Stomach smooth muscle (tissue), 2 donors: Measurements from ENCODE around the gene DPYSL3.

Experiments used
- H3K27ac ChIP-seq: one replicate; pipeline ENCODE4 v1.7.0; 2013; ENCODE audit warnings: mild to moderate bottlenecking, low read length, inconsistent platforms
- H3K27me3 ChIP-seq, 2 donors: one replicate each; pipeline ENCODE4 v1.7.0; 2013; ENCODE audit warnings: low read length in 2 of 2; ENCODE audit not compliant: insufficient read depth in 2 of 2, control insufficient read depth in 1 of 2
- H3K36me3 ChIP-seq, 2 donors: one replicate each; pipeline ENCODE4 v1.7.0; 2013; ENCODE audit warnings: low read length in 2 of 2; ENCODE audit not compliant: control insufficient read depth in 2 of 2, insufficient read depth in 2 of 2
- H3K4me1 ChIP-seq: one replicate; pipeline ENCODE4 v1.7.0; 2013; ENCODE audit warnings: low read length; ENCODE audit not compliant: control insufficient read depth, insufficient read depth
- H3K4me3 ChIP-seq, 2 donors: one replicate each; pipeline ENCODE4 v1.7.0; 2013; ENCODE audit warnings: low read length in 2 of 2
- H3K9ac ChIP-seq, 2 donors: one replicate each; pipeline ENCODE4 v1.7.0; 2013; ENCODE audit warnings: low read length in 2 of 2, mild to moderate bottlenecking in 1 of 2
- H3K9me3 ChIP-seq, 2 donors: one replicate each; pipeline ENCODE4 v1.7.0; 2013; ENCODE audit warnings: low read length in 2 of 2; ENCODE audit not compliant: control insufficient read depth in 2 of 2
- donor health status: healthy.
- donor health status: Pancreatic carcinoma.

DPYSL3 gene

DNA sequence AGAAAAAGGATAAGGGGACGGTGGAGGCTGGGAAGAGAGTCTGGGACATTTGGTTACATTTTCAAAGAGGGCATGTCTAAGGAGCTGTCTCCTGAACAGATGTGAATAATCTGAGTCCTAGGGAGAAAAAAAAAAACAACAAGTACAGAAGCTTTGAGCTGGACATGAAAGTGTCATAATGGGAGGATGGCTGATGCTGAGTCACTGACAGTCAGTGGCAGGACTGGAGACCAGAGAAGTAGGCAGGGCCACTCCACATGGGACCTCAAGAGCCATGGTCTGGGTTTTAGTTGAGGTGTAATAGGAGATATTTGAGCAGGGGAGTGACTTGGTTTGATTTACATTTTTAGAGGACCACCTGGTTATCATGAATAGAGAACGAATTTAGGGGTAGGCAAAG lies 70.6 kb downstream of the DPYSL3 start:
- peaks cover 24% of the 10 kb centered on the region for H3K4me1 ChIP-seq
- H3K27me3 ChIP-seq: no peaks in the 10 kb centered on the region
- H3K9me3 ChIP-seq: no peaks in the 10 kb centered on the region
- peaks cover 2% of the 10 kb centered on the region in 2 donors for H3K36me3 ChIP-seq
- no peak overlapping the region for H3K27ac ChIP-seq
- H3K4me3 ChIP-seq: no peak overlapping the region
- no peak overlapping the region for H3K9ac ChIP-seq

DNA sequence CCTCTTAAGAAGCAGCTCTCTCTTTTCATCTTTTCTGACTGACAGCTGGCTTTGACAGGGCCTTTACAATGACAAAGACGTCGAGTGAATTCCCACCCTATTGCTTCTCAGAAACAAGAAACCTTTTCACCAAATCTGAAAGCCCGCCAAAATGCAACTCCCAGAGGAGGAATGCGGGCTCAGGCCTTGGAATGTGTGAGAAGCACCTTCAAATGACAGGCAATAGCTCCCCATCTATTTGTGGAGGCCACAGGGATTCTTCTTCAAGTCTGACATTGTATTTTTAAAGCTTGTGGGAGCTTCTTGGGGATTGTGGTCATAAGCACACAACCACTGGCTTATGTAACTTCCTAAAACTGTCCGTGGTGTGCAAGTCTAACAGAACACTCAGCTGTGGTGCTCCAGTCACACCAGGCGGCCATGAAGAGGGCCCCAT lies 72.7 kb downstream of the DPYSL3 start:
- Histone ChIP-seq H3K9ac (no peak overlapping the region), H3K9me3 (no peaks in the 10 kb centered on the region), H3K36me3 (peaks cover 2 to 5% of the 10 kb centered on the region in 2 donors), H3K27me3 (no peaks in the 10 kb centered on the region), H3K4me1 (peaks cover 28% of the 10 kb centered on the region), H3K27ac (peak overlapping the region; percentile 2), H3K4me3 (no peak overlapping the region)

DNA sequence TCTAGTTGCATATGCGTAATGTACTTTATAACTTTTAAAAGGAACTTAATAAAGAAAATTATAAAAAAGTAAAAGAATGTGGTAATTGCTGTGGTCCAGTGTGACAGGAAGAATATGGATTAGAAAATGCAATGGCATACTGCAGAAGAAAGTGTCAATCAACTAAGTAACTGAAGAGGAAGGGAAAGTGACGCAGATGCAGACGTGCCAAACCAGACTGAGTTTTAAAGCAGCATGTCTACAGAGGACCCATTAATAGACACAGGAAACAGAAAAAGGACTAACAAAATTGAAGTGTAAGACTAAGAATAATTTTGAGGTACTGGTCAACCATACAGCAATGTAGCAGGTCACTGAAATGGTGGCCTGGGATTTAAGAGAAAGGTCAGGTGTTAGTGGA lies 73.3 kb downstream of the DPYSL3 start:
- H3K27ac ChIP-seq: peak overlapping the region; percentile 2
- peaks cover 31% of the 10 kb centered on the region for H3K4me1 ChIP-seq
- H3K9me3 ChIP-seq: no peaks in the 10 kb centered on the region
- no peak overlapping the region for H3K4me3 ChIP-seq
- H3K27me3 ChIP-seq: no peaks in the 10 kb centered on the region
- no peak overlapping the region for H3K9ac ChIP-seq
- peaks cover 2 to 7% of the 10 kb centered on the region in 2 donors for H3K36me3 ChIP-seq

DNA sequence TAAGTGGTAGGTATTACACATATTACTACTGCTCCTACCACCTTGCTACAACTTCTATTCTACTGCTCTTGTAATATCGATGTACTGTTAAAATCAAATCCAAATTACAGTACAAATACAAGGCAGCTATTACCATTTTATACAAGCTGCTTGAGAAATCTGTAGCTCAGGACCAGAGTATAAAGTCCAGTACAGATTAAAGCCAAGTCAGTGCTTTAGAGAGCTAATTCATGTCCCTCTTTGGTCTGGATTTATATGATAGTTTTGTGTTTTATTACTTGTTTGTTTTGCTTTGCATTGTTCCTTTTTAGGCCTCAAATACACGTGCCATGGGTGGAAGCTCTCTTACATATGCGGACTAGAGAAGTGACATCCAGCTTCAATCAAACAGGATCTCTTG lies 75.8 kb downstream of the DPYSL3 start:
- Histone ChIP-seq H3K9me3 (no peaks in the 10 kb centered on the region), H3K4me1 (peaks cover 36% of the 10 kb centered on the region), H3K9ac (no peak overlapping the region), H3K4me3 (no peak overlapping the region), H3K27ac (no peak overlapping the region), H3K27me3 (no peaks in the 10 kb centered on the region), H3K36me3 (peaks cover 2 to 8% of the 10 kb centered on the region in 2 donors)

DNA sequence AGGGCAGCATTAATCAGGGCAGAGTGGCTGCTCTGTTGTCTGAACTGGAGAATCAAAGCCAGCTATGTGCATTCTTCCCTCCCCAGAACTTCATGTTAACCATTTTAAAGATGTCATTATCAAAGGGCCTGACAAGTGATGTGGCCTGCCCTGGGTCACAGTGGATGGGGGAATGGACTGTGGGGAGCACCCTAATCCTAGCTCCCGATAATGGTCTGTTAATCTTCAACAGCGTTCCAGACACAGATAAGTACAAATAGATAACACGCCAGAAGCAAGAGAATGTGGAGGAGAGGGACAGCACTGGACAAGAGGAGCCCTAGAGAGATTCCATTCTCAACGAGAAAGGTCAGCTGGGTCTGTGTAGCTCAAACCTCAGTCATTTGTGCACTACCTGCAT lies 77.5 kb downstream of the DPYSL3 start:
- Histone ChIP-seq H3K36me3 (peaks cover 2 to 8% of the 10 kb centered on the region in 2 donors), H3K4me1 (peaks cover 49% of the 10 kb centered on the region), H3K9ac (no peak overlapping the region), H3K4me3 (peak overlapping the region in 1 of 2 donors; percentile 22), H3K27me3 (no peaks in the 10 kb centered on the region), H3K27ac (peak overlapping the region; percentile 60), H3K9me3 (no peaks in the 10 kb centered on the region)

DNA sequence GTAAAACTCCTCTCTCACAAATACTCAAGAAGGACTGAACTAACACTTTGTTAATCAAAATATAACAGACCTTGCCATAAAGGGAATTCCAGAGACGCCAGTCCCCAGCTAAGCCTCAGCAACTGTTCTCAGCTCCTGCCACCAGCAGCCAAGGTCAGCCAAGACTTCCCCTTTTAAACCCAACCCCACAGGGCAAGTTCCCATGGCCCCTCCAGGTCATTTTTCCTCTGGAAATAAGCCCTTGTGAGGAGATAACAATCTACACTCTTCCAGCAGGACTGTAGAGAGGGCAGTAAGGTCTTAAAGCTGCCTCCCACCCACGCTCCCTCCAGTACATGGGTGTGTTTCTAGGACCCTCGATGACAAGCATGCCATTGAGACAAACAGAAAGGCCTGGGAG lies 78.3 kb downstream of the DPYSL3 start:
- Histone ChIP-seq H3K9me3 (no peaks in the 10 kb centered on the region), H3K4me1 (peaks cover 51% of the 10 kb centered on the region), H3K27ac (peak overlapping the region; percentile 60), H3K4me3 (peak overlapping the region; percentile 41 to 47), H3K9ac (peak overlapping the region in 1 of 2 donors; percentile 35), H3K27me3 (no peaks in the 10 kb centered on the region), H3K36me3 (peaks cover 2 to 8% of the 10 kb centered on the region in 2 donors)

DNA sequence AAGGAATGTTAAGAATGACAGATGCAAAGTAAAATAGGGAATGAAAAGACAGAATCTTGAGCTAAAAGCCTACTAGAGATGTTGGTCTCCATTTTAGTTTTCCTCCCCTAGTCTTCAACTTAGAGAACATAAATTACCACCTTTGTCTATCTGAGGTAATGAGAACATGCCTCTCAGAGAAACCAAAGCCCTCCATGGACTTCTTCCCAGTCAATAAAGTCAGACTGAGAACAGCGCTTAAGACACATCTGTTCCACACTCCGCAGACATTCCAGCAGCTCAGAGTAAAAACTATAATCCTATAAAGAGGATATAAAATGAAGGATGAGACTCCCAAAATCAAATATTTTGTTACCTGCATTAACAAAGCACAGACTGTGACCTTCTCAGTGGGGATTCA lies 79.2 kb downstream of the DPYSL3 start:
- Histone ChIP-seq H3K27me3 (no peaks in the 10 kb centered on the region), H3K9me3 (no peaks in the 10 kb centered on the region), H3K4me3 (no peak overlapping the region), H3K27ac (no peak overlapping the region), H3K36me3 (peaks cover 0 to 8% of the 10 kb centered on the region in 2 donors), H3K4me1 (peaks cover 46% of the 10 kb centered on the region), H3K9ac (no peak overlapping the region)

DNA sequence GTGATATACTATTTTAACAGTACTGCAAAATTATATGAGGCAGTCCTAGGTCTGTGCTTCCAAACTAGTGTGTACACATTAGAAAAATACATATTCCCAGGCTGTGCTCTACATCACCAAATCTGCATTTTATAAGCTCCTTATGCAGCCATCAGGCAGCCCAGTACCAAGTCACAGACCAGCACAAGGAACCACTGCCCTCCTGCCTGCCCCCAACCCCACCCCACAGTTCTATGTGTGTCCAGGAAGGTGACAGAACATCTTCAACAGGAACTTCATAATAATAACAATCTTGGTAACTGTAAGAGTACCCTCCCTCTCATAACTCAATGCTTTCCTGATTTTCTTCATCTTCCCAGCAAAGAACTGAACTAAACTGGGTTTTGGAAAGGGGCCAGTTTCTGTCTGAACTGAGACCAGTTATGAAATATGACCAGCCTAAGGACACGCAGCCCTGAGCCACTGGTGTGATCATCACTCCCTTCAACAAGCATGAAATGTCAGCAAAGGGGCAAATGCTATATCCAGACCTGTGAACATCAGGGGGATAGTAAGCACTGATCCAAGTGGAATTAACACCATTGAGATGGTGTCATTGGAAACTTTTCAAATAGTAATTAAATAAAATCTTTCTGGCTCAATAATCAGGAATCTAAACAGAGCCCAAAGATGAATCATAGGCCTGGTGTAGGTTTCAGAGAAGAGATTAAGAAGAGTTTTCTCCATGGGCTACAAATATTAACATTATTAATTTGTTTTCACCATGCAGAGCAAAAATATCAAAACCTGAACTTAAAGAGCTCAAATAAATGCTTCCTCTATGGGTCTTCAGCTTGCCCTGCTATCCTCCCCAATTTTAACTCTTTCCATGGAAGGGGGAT lies 82.1 kb downstream of the DPYSL3 start:
- Histone ChIP-seq H3K4me3 (no peak overlapping the region), H3K36me3 (peaks cover 4 to 21% of the 10 kb centered on the region in 2 donors), H3K4me1 (peaks cover 43% of the 10 kb centered on the region), H3K27me3 (no peaks in the 10 kb centered on the region), H3K9ac (peak overlapping the region in 1 of 2 donors; percentile 26), H3K9me3 (no peaks in the 10 kb centered on the region), H3K27ac (peak overlapping the region; percentile 37)

DNA sequence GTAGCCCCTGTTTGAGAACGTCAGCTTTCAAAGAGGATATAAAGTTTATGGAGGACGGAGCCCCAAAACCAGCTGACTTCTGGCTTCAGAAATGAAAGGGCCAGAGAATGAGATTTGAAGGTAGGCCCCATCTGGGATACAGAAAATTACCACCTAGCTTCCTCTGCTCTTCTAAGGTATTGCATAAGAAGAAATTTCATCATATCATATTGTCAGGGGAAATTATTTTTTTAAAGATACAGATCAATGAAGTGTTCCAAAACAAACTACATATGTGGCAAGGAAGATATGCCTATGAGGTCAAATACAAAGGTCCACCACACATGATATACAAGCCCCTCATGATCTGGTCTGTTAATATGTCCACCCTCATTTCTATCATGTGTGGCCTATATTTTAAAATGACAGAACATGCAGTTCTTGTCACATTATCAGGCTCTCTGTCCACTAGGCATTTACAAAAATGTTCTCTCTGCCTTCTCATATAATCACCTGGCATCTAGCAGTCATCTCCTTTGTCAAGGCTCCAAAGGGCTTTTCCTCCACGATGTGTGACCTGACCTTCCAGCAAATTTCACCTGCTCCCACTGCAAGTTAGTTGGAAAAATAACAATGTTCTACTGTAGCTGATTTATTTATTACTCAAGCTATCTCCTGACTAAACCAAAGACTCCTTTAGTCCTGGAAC lies 83.1 kb downstream of the DPYSL3 start:
- no peak overlapping the region for H3K4me3 ChIP-seq
- H3K36me3 ChIP-seq: peaks cover 6 to 20% of the 10 kb centered on the region in 2 donors
- H3K4me1 ChIP-seq: peaks cover 33% of the 10 kb centered on the region
- no peaks in the 10 kb centered on the region for H3K27me3 ChIP-seq
- peak overlapping the region; percentile 37 for H3K27ac ChIP-seq
- peak overlapping the region in 1 of 2 donors; percentile 26 for H3K9ac ChIP-seq
- no peaks in the 10 kb centered on the region for H3K9me3 ChIP-seq

DNA sequence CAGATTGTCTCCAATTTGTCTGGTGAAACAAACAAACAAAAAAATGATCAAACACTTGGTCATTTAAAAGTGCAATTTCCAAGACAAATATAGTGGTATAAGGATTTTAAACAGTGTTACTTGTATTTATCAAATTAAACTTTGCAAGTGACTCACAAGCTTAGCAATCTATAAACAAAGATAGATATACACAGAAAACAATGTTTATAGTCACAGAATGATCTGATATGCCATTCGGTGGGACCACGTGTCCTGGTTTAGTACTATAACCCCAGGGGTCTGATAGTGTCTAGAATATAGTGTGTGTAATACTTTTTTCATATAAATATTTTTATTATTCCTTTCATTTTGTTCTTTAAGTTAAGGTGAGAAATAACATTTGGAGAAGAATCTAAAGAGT lies 91.3 kb downstream of the DPYSL3 start:
- no peak overlapping the region for H3K4me3 ChIP-seq
- H3K27me3 ChIP-seq: no peaks in the 10 kb centered on the region
- peaks cover 22 to 41% of the 10 kb centered on the region in 2 donors for H3K36me3 ChIP-seq
- H3K27ac ChIP-seq: peak overlapping the region; percentile 79
- H3K4me1 ChIP-seq: peaks cover 42% of the 10 kb centered on the region
- H3K9me3 ChIP-seq: no peaks in the 10 kb centered on the region
- peak overlapping the region in 1 of 2 donors; percentile 56 for H3K9ac ChIP-seq
